ENCODE data around the gene TRMT2A.

The TRMT2A gene

GRCh38 chr22:20135806-20136602 lies 19.0 kb upstream of the TRMT2A start:
- DNase-seq (ENCODE audit: low read depth, low spot score) = no peak

- no peak for DNase-seq (ENCODE audit: low read depth, low spot score)
These were observed 18.2 kb upstream of the TRMT2A start for GRCh38 chr22:20135265-20135664.

GRCh38 chr22:20133930-20134549 lies 17.0 kb upstream of the TRMT2A start:
- no peak for DNase-seq (ENCODE audit: low read depth, low spot score)

- no peak for DNase-seq (ENCODE audit: low read depth, low spot score)
These were observed 15.7 kb upstream of the TRMT2A start for GRCh38 chr22:20132686-20133246.

GRCh38 chr22:20131859-20132685 lies 15.0 kb upstream of the TRMT2A start:
- DNase-seq (ENCODE audit: low read depth, low spot score) = no peak

- DNase-seq (ENCODE audit: low read depth, low spot score) = no peak
These were observed 14.5 kb upstream of the TRMT2A start, which contains the start of gene ZDHHC8 for GRCh38 chr22:20131597-20131858. Gene ZDHHC8 (plus strand): TSS chr22:20131804. CDS start chr22:20131948, 144 bp downstream.

GRCh38 chr22:20130731-20131596 lies 13.9 kb upstream of the TRMT2A start:
- DNase-seq (ENCODE audit: low read depth, low spot score) = peak; percentile 56

GRCh38 chr22:20130319-20130718 lies 13.3 kb upstream of the TRMT2A start:
- DNase-seq (ENCODE audit: low read depth, low spot score) = no peak

- DNase-seq (ENCODE audit: low read depth, low spot score) = no peak
These were observed 12.7 kb upstream of the TRMT2A start for GRCh38 chr22:20129747-20130014.

GRCh38 chr22:20128902-20129746 lies 12.1 kb upstream of the TRMT2A start:
- peak; percentile 59 for DNase-seq (ENCODE audit: low read depth, low spot score)

GRCh38 chr22:20128619-20128901 lies 11.5 kb upstream of the TRMT2A start:
- no peak for DNase-seq (ENCODE audit: low read depth, low spot score)

GRCh38 chr22:20127869-20128618 lies 11.0 kb upstream of the TRMT2A start:
- no peak for DNase-seq (ENCODE audit: low read depth, low spot score)

- no peak for DNase-seq (ENCODE audit: low read depth, low spot score)
These were observed 10.4 kb upstream of the TRMT2A start for GRCh38 chr22:20127318-20127868.

GRCh38 chr22:20126284-20127029 lies 9.4 kb upstream of the TRMT2A start:
- no peak for DNase-seq (ENCODE audit: low read depth, low spot score)

GRCh38 chr22:20125201-20126174 lies 8.5 kb upstream of the TRMT2A start:
- DNase-seq (ENCODE audit: low read depth, low spot score) = no peak

- DNase-seq (ENCODE audit: low read depth, low spot score) = no peak
These were observed 7.2 kb upstream of the TRMT2A start for GRCh38 chr22:20124083-20124787.

GRCh38 chr22:20123366-20124082 lies 6.5 kb upstream of the TRMT2A start:
- DNase-seq (ENCODE audit: low read depth, low spot score) = no peak

Data from ELF-1 (cell line).